Effector memory CD4-positive, alpha-beta T cell (primary cell): Measurements from ENCODE around the gene KCNT1.

ENCODE experiments used
- DNase-seq, 3 donors: peaks; one replicate each; pipeline ENCODE4 v3.0.0-alpha.2; 2020
- H3K27ac ChIP-seq: 2 replicates; pipeline ENCODE4 v1.7.0; 2013; ENCODE audit warnings: mild to moderate bottlenecking, low read length, moderate library complexity; ENCODE audit not compliant: insufficient read depth, poor library complexity, severe bottlenecking
- H3K27me3 ChIP-seq: replicated peaks from 2 replicates; pipeline ENCODE4 v1.7.0; 2013; ENCODE audit warnings: mild to moderate bottlenecking, low read length; ENCODE audit not compliant: insufficient read depth, control insufficient read depth, poor library complexity, severe bottlenecking
- H3K36me3 ChIP-seq: 2 replicates; pipeline ENCODE4 v1.7.0; 2013; ENCODE audit warnings: mild to moderate bottlenecking, low read length, moderate library complexity; ENCODE audit not compliant: control insufficient read depth, insufficient read depth
- H3K4me1 ChIP-seq: 2 replicates; pipeline ENCODE4 v1.7.0; 2013; ENCODE audit warnings: low read length, mild to moderate bottlenecking; ENCODE audit not compliant: control insufficient read depth, insufficient read depth, poor library complexity, severe bottlenecking
- H3K4me3 ChIP-seq: 2 replicates; pipeline ENCODE4 v1.7.0; 2013; ENCODE audit warnings: low read length, low read depth, mild to moderate bottlenecking; ENCODE audit not compliant: insufficient read depth, poor library complexity, severe bottlenecking
- H3K9me3 ChIP-seq: 2 replicates; pipeline ENCODE4 v1.7.0; 2013; ENCODE audit warnings: mild to moderate bottlenecking, low read length, moderate library complexity; ENCODE audit not compliant: control insufficient read depth

Gene KCNT1

DNA sequence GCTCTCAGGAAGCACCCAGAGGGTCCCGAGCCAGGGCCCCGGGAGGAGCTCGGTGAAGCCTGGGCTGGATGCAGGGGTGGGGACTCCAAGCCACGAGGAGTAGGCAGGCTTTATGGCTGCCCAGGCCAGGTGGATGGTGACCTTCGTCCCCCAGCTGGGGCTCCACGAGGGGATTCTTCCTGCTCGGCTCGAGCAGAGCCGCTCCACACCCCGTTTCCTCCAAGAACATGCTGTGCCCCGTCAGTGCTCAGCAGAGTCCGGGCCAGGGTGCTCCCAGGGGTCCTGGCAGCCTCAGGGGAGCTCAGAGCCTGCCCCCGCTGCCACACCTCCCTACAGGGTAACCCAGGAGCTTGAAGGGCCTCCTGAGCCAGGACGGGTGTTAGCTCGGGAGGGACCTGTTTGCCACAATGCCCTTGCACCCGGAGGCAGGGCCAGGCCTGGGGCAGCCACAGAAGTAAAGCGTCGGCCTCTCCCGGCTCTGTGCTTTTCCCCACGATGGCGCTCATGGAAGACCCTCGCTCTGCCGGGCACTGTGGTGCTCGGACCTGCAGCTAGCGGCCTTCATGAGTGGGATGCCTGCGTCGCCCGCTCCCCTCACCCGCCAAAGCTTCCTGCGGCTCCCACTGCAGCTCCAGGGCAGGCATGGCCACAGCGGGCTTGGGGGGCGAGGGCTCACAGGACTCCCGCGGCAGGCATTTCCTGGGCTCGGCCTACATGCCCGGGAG, 86.8 kb downstream of the KCNT1 start:
- Histone ChIP-seq H3K27me3 (no peaks in the 10 kb centered on the region), H3K4me3 (no peak overlapping the region), H3K36me3 (no peaks in the 10 kb centered on the region), H3K4me1 (no peaks in the 10 kb centered on the region), H3K9me3 (no peaks in the 10 kb centered on the region), H3K27ac (no peak overlapping the region)
- DNase-seq = no peak

GRCh38 chr9:135789838-135790291, 87.9 kb downstream of the KCNT1 start:
- H3K4me1 ChIP-seq = no peaks in the 10 kb centered on the region
- H3K9me3 ChIP-seq = no peaks in the 10 kb centered on the region
- no peak overlapping the region for H3K4me3 ChIP-seq
- H3K27me3 ChIP-seq = no peaks in the 10 kb centered on the region
- no peak overlapping the region for H3K27ac ChIP-seq
- no peaks in the 10 kb centered on the region for H3K36me3 ChIP-seq
- no peak for DNase-seq

- Histone ChIP-seq H3K4me1 (no peaks in the 10 kb centered on the region), H3K27ac (no peak overlapping the region), H3K9me3 (no peaks in the 10 kb centered on the region), H3K36me3 (no peaks in the 10 kb centered on the region), H3K4me3 (no peak overlapping the region), H3K27me3 (no peaks in the 10 kb centered on the region)
- no peak for DNase-seq
These were observed 88.4 kb downstream of the KCNT1 start for GRCh38 chr9:135790356-135790755.

DNA sequence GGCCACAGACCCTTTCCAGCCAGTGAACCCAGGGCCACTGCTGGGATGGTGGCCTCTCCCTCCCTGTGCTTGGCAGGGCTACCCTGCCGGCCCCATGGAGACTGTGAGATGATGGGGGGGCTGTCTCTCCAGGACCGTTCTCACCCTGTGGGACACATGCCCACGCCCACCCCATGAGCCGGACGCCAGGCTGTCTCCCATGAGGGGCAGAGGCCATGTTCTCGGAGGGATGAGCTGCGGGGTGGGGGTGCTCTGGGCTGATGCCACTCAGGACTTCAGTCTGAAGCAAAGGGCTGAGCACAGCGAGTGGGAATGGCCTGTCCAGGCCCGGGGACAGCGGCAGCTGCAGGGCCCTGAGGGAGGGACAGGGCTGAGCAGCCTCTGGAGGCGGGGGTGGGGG, 88.9 kb downstream of the KCNT1 start:
- Histone ChIP-seq H3K27ac (no peak overlapping the region), H3K4me3 (no peak overlapping the region), H3K36me3 (no peaks in the 10 kb centered on the region), H3K9me3 (no peaks in the 10 kb centered on the region), H3K4me1 (no peaks in the 10 kb centered on the region), H3K27me3 (no peaks in the 10 kb centered on the region)
- no peak for DNase-seq

- no peak for DNase-seq
- Histone ChIP-seq H3K27me3 (no peaks in the 10 kb centered on the region), H3K4me1 (no peaks in the 10 kb centered on the region), H3K36me3 (no peaks in the 10 kb centered on the region), H3K9me3 (no peaks in the 10 kb centered on the region), H3K4me3 (no peak overlapping the region), H3K27ac (no peak overlapping the region)
These were observed 89.7 kb downstream of the KCNT1 start for GRCh38 chr9:135791431-135792267.

DNA sequence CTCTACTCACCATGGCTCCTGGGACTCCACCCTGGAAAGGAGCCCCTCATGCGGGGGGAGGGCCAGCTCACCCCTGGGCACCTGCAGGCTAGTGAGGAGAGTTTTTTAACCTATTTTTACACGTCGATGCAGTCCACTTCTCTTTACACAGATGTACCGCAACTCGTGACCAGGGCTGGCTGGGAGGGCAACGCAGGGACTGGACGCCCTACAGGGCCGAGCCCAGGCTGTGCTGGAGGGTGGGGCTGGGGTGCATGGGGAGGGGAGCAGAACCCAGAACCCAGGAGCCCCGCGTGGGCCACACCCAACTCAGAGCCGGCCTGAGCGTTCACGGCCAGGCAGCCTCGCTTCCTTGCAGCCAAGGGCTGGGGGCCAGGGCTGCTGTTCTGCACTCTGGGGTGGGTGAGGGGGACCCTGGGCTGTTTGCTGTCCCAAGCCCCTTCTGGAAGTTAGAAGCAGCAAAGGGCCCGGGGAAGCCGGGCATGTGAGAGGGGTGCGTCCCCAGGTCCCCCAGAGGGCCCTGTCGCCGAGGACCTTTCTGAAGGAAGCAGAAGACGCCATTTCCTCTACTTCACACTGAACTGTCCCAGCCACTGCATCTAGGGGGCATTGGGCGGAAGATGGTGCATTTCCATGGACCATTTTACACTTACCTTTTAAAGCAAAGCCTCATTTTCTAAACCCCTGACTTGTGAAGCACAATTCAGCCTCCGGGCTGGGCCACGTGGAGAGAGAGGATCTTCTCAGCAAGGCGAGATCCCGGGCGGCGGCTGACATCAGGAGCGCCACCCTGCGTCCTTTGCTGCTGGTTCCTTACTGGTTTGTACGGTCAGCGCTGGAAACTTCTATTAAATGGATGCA, 90.5 kb downstream of the KCNT1 start:
- H3K9me3 ChIP-seq = no peaks in the 10 kb centered on the region
- no peak overlapping the region for H3K4me3 ChIP-seq
- H3K27me3 ChIP-seq = no peaks in the 10 kb centered on the region
- no peak overlapping the region for H3K27ac ChIP-seq
- H3K4me1 ChIP-seq = no peaks in the 10 kb centered on the region
- no peaks in the 10 kb centered on the region for H3K36me3 ChIP-seq
- DNase-seq = no peak

DNA sequence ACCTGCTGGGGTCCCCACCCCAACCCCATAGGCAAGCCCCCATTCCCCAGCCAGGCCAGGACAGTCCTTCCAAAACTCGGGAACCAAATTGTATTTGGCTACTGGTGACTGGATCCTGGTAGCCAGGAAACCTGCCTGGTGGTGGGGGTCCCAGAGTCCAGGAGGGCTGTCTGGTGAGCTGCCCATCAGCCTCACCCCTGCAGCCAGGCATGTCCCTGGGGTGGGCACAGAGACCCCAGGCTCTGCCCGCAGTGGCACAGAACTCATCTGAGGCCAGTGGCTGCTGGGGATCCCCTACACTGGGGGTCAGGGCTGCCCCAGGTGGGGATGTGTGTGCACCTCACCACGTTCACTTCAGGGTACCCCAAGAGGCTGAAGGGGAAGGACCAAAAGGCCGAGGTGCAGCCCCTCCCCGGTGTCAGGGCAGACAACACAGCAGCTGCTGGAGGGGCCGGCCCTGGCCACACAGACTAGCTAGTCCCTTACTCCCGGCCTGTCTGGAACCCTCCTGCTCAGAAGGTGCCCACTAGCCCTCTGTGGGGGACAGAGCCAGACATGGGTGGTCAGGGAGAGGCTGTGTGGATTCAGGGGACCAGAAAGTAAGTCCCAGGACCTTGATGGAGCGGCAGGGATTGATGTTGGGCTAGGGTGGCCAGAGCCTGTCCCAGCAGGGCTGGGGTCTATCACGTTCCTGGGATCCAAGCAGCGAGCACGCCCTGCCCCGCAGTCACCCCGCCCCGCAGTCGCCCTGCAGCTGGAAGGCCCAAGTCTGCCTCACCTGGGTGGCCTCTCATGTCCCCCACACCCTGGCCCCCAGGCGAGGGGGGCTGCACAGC, 91.5 kb downstream of the KCNT1 start:
- Histone ChIP-seq H3K36me3 (no peaks in the 10 kb centered on the region), H3K4me1 (no peaks in the 10 kb centered on the region), H3K9me3 (no peaks in the 10 kb centered on the region), H3K27me3 (no peaks in the 10 kb centered on the region), H3K4me3 (no peak overlapping the region), H3K27ac (no peak overlapping the region)
- DNase-seq = no peak

DNA sequence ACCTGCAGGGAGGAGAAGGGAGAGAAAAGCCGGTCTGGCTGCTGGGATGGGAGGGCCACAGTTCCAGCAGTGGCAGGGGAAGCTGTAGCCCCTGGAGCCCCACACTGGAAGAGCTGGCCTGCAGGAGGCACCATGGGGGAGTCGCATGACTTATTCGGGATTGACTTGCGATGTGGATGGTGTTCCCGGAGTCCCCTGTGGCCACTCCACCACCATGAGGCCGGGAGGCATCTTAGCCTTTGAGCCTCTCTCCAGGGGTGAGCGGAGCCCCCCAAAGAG, 92.0 kb downstream of the KCNT1 start:
- Histone ChIP-seq H3K27me3 (no peaks in the 10 kb centered on the region), H3K4me1 (no peaks in the 10 kb centered on the region), H3K36me3 (no peaks in the 10 kb centered on the region), H3K9me3 (no peaks in the 10 kb centered on the region), H3K4me3 (no peak overlapping the region), H3K27ac (no peak overlapping the region)
- no peak for DNase-seq

DNA sequence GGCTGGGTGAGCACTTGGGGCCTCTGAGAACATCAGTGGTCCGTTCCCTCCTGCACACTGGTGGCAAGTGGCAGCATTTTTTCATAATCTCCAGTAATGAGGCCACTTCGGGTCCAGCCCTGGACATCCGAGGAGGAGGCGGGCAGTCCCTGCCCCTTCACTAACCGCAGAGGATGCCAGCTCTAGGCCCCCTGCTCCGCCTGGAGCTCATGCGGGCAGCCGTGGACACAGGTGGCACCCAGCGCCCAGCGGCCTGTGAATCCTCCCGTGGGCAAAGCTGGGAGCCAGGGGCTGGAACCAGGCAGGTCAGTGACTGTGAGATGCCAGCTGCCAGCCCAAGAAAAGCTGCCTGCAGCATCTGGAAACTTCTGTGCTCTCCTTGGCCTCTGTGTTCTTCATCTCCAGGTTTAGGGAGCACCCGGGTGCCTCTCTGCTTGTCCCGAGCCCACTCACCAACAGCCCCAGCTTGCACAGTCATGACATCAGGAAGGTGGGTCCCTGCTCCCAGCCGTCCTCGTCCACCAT, 92.4 kb downstream of the KCNT1 start:
- no peak for DNase-seq
- Histone ChIP-seq H3K27ac (no peak overlapping the region), H3K36me3 (no peaks in the 10 kb centered on the region), H3K4me1 (no peaks in the 10 kb centered on the region), H3K9me3 (no peaks in the 10 kb centered on the region), H3K4me3 (no peak overlapping the region), H3K27me3 (no peaks in the 10 kb centered on the region)
